NCI-H460 (cell line): ENCODE results near the gene FRMD4A. TPM values are rescaled to one million over a fixed set of nuclear protein-coding genes. Genes with fewer than 3 reads are reported as not detected.

Source experiments
- DNase-seq: peaks from one replicate; pipeline ENCODE4 v3.0.0-alpha.2; 2016; ENCODE audit warnings: low read depth; ENCODE audit errors: extremely low read depth
- total RNA-seq: library from RNA; depleted of rRNA; stranded (reverse); fragments of >200 nt; shearing (Covaris generic); gene quantifications from 2 replicates; pipeline ENCODE4 v1.2.3, GENCODE V29; 2014

The FRMD4A gene
- total RNA-seq, 1 experiment from 2014 or later: 4.2 TPM

GRCh38 chr10:13673156-13673555 lies 657.6 kb downstream of the FRMD4A start:
- DNase-seq: no peak

- no peak for DNase-seq
These were observed 658.2 kb downstream of the FRMD4A start for GRCh38 chr10:13672548-13672947.

GRCh38 chr10:13671904-13672303 lies 658.8 kb downstream of the FRMD4A start:
- no peak for DNase-seq

- no peak for DNase-seq
These were observed 660.4 kb downstream of the FRMD4A start for GRCh38 chr10:13670311-13670710.

- DNase-seq: no peak
These were observed 660.8 kb downstream of the FRMD4A start for GRCh38 chr10:13669901-13670300.

GRCh38 chr10:13669182-13669855 lies 661.4 kb downstream of the FRMD4A start:
- DNase-seq: no peak

- no peak for DNase-seq
These were observed 662.6 kb downstream of the FRMD4A start for GRCh38 chr10:13668126-13668525.

GRCh38 chr10:13665516-13666262 lies 665.0 kb downstream of the FRMD4A start:
- no peak for DNase-seq

- no peak for DNase-seq
These were observed 669.5 kb downstream of the FRMD4A start for GRCh38 chr10:13661256-13661655.

GRCh38 chr10:13660551-13660920 lies 670.2 kb downstream of the FRMD4A start:
- no peak for DNase-seq

GRCh38 chr10:13659887-13660550 lies 670.7 kb downstream of the FRMD4A start:
- DNase-seq: peak; percentile 25

- DNase-seq: no peak
These were observed 671.6 kb downstream of the FRMD4A start for GRCh38 chr10:13658871-13659685.

GRCh38 chr10:13658264-13658663 lies 672.5 kb downstream of the FRMD4A start:
- no peak for DNase-seq

GRCh38 chr10:13657101-13657680 lies 673.5 kb downstream of the FRMD4A start:
- DNase-seq: no peak

GRCh38 chr10:13656337-13657100 lies 674.2 kb downstream of the FRMD4A start:
- DNase-seq: no peak

GRCh38 chr10:13654846-13655245 lies 675.9 kb downstream of the FRMD4A start:
- no peak for DNase-seq

GRCh38 chr10:13654118-13654830 lies 676.5 kb downstream of the FRMD4A start:
- no peak for DNase-seq

GRCh38 chr10:13652860-13653259 lies 677.9 kb downstream of the FRMD4A start:
- DNase-seq: no peak
